ENCODE measurements around the gene HEATR3. TPM values are rescaled to one million over a fixed set of nuclear protein-coding genes. Genes with fewer than 3 reads are reported as not detected.

Gene HEATR3
- total and polyA plus RNA-seq, 2 donors (not counting 1 experiment from before 2014, with no cell fraction given) = 18.0 to 21.0 TPM

DNA sequence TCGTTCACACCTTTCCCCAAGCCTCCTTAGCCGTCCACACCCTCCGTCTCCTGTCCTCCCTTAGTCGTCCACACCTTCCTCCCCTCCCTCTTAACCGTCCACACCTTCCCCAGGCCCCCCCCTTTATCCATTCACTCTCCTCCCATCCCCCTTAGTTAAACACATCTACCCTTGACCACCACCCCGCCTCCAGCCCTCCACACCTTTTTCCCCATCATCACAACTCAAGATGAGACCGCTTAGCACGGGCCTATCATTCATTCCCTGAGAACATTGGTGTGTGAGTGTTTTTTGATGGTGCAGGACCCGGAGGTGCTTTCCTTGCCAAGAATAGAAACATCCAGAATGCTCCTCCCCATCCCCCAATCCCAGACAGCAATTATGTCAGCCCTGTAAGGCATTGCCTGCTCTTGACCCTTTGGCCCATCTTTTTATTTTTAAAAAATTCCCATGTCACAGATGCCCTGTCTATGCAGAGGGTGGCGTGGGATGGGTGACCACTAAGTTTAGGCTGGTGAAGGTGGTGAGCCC is 88.7 kb downstream of the HEATR3 start:
- Mint-ChIP-seq H3K4me1 (peaks cover 44% of the 10 kb centered on the region), H3K27ac (peak overlapping the region; percentile 81), H3K9me3 (ENCODE audit: insufficient read depth) (no peaks in the 10 kb centered on the region), H3K27me3 (no peaks in the 10 kb centered on the region), H3K4me3 (peak overlapping the region; percentile 72)
- DNase-seq = no peak
- ChIA-PET CTCF (interaction anchor here (1.2 to 1.8 kb wide), 3 partner anchors 56 to 175 kb away, joined by 3 to 14 read pairs (median 5); no protein-coding TSS in a partner anchor), POLR2A (no interaction called here)
- peak overlapping the region; percentile 42 to 82 (median 63) for H3K4me3 ChIP-seq (ENCODE audit: control extremely low read depth in 1 of 5, extremely low read depth in 1 of 5, insufficient read depth in 1 of 5, low read depth in 2 of 5, low read length in 4 of 5)
- H3K27ac ChIP-seq (ENCODE audit: low read length in 2 of 2) = peak overlapping the region in 1 of 2 donors; percentile 72
- H2AFZ ChIP-seq (ENCODE audit: insufficient read depth, low read depth, low read length, poor library complexity, severe bottlenecking) = peak overlapping the region; percentile 79
- H3K36me3 ChIP-seq (replicated peaks in 1 of 2; ENCODE audit: control extremely low read depth in 1 of 2, control insufficient read depth in 1 of 2, extremely low read depth in 1 of 2, insufficient read depth in 2 of 2, low read length in 1 of 2) = no peaks in the 10 kb centered on the region
- peaks cover 23 to 28% of the 10 kb centered on the region in 2 donors for H3K4me1 ChIP-seq (ENCODE audit: control insufficient read depth in 2 of 2, insufficient read depth in 2 of 2, low read length in 2 of 2)
- peak overlapping the region; percentile 100 for H3K4me2 ChIP-seq (replicated peaks; ENCODE audit: low read depth, low read length, poor library complexity, severe bottlenecking)
- H3K79me2 ChIP-seq (ENCODE audit: control insufficient read depth, insufficient read depth, low read length) = peaks cover 58% of the 10 kb centered on the region
- intact Hi-C loops (cut with micrococcal nuclease) = loop anchor here (5.0 kb wide), 3 partner anchors 113 to 393 kb away; partner anchors contain the start of genes ADCY7 and NKD1
- H3K9ac ChIP-seq (ENCODE audit: low read length) = peak overlapping the region; percentile 86
- TF ChIP-seq EZH2 (IDR thresholded peaks at IDR 0.05; ENCODE audit: borderline replicate concordance, insufficient read depth, low read depth, low read length, poor library complexity, severe bottlenecking) = no peak
- TF ChIP-seq, protein P1, sequence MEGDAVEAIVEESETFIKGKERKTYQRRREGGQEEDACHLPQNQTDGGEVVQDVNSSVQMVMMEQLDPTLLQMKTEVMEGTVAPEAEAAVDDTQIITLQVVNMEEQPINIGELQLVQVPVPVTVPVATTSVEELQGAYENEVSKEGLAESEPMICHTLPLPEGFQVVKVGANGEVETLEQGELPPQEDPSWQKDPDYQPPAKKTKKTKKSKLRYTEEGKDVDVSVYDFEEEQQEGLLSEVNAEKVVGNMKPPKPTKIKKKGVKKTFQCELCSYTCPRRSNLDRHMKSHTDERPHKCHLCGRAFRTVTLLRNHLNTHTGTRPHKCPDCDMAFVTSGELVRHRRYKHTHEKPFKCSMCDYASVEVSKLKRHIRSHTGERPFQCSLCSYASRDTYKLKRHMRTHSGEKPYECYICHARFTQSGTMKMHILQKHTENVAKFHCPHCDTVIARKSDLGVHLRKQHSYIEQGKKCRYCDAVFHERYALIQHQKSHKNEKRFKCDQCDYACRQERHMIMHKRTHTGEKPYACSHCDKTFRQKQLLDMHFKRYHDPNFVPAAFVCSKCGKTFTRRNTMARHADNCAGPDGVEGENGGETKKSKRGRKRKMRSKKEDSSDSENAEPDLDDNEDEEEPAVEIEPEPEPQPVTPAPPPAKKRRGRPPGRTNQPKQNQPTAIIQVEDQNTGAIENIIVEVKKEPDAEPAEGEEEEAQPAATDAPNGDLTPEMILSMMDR (IDR thresholded peaks at IDR 0.05) = no peak
- H3K9me3 ChIP-seq (ENCODE audit: control extremely low read depth in 1 of 3, control insufficient read depth in 2 of 3, insufficient read depth in 1 of 3, low read length in 2 of 3) = no peaks in the 10 kb centered on the region
- 47% methylated on average over 5 of the region's 10 CpGs for WGBS (ENCODE audit: insufficient coverage)
- no peaks in the 10 kb centered on the region for H3K27me3 ChIP-seq (replicated peaks in 1 of 4; ENCODE audit: control extremely low read depth in 1 of 4, control insufficient read depth in 3 of 4, insufficient read depth in 4 of 4, low read length in 3 of 4)
- peaks cover 34% of the 10 kb centered on the region for H4K20me1 ChIP-seq (ENCODE audit: control insufficient read depth, insufficient read depth, low read length, poor library complexity, severe bottlenecking)
- no peak for ATAC-seq (ENCODE audit: low read depth)

- DNase-seq = no peak
- Histone ChIP-seq H3K36me3 (replicated peaks in 1 of 2; ENCODE audit: control extremely low read depth in 1 of 2, control insufficient read depth in 1 of 2, extremely low read depth in 1 of 2, insufficient read depth in 2 of 2, low read length in 1 of 2) (peaks cover 0 to 5% of the 10 kb centered on the region in 2 experiments), H2AFZ (ENCODE audit: insufficient read depth, low read depth, low read length, poor library complexity, severe bottlenecking) (no peak overlapping the region), H3K79me2 (ENCODE audit: control insufficient read depth, insufficient read depth, low read length) (peaks cover 70% of the 10 kb centered on the region), H3K27ac (ENCODE audit: low read length in 2 of 2) (peak overlapping the region in 1 of 2 donors; percentile 3), H3K4me3 (ENCODE audit: control extremely low read depth in 1 of 5, extremely low read depth in 1 of 5, insufficient read depth in 1 of 5, low read depth in 2 of 5, low read length in 4 of 5) (peak overlapping the region in 1 of 5 experiments; percentile 82), H3K4me1 (ENCODE audit: control insufficient read depth in 2 of 2, insufficient read depth in 2 of 2, low read length in 2 of 2) (peaks cover 23 to 28% of the 10 kb centered on the region in 2 donors), H3K4me2 (replicated peaks; ENCODE audit: low read depth, low read length, poor library complexity, severe bottlenecking) (peak overlapping the region; percentile 100), H4K20me1 (ENCODE audit: control insufficient read depth, insufficient read depth, low read length, poor library complexity, severe bottlenecking) (peaks cover 34% of the 10 kb centered on the region), H3K27me3 (replicated peaks in 1 of 4; ENCODE audit: control extremely low read depth in 1 of 4, control insufficient read depth in 3 of 4, insufficient read depth in 4 of 4, low read length in 3 of 4) (no peaks in the 10 kb centered on the region), H3K9me3 (ENCODE audit: control extremely low read depth in 1 of 3, control insufficient read depth in 2 of 3, insufficient read depth in 1 of 3, low read length in 2 of 3) (no peaks in the 10 kb centered on the region), H3K9ac (ENCODE audit: low read length) (peak overlapping the region; percentile 86)
- intact Hi-C loops (cut with micrococcal nuclease) = loop anchor here (5.0 kb wide), 1 partner anchor 526 kb away; the partner anchor contains the start of gene SNX20
- no CpG with 5 or more reads among the region's 1 CpG for WGBS (ENCODE audit: insufficient coverage)
- no peaks in the 10 kb centered on the region for H3K27me3 Mint-ChIP-seq
- POLR2A ChIA-PET = interaction anchor here (0.6 kb wide), 1 partner anchor 55 kb away, joined by 3 read pairs; no protein-coding TSS in a partner anchor
- CTCF ChIA-PET = interaction anchor here (1.2 to 1.8 kb wide), 3 partner anchors 55 to 174 kb away, joined by 4 to 14 read pairs (median 5); no protein-coding TSS in a partner anchor
- no peak for TF ChIP-seq EZH2 (IDR thresholded peaks at IDR 0.05; ENCODE audit: borderline replicate concordance, insufficient read depth, low read depth, low read length, poor library complexity, severe bottlenecking)
- no peak for ATAC-seq (ENCODE audit: low read depth)
- no peaks in the 10 kb centered on the region for H3K9me3 Mint-ChIP-seq (ENCODE audit: insufficient read depth)
- H3K4me1 Mint-ChIP-seq = peaks cover 54% of the 10 kb centered on the region
- H3K27ac Mint-ChIP-seq = no peak overlapping the region
- peak overlapping the region; percentile 72 for H3K4me3 Mint-ChIP-seq
Measured at GRCh38 chr16:50155925-50156324, 90.2 kb downstream of the HEATR3 start.

Small RNAs within 50 kb of the gene (small RNA-seq; reads per million reads assigned to genes)
- gene RF00017 (ENCODE audit: insufficient read length, low read depth, low replicate concordance) (not detected), gene RF00156 (ENCODE audit: insufficient read length, low read depth, low replicate concordance) (not detected), gene RNY4P3 (ENCODE audit: insufficient read length, low read depth, low replicate concordance) (not detected), gene RPL10P14 (ENCODE audit: insufficient read length, low read depth, low replicate concordance) (not detected)

Other genes starting within 250 kb of the HEATR3 start
- gene ZNF423, start 209.9 kb upstream of the HEATR3 start, total RNA-seq = not detected in 2 replicates
- gene ZNF423, start 209.9 kb upstream of the HEATR3 start, polyA plus RNA-seq = not detected in 2 replicates
- gene CNEP1R1, start 40.7 kb upstream of the HEATR3 start, total RNA-seq = 32.9 and 36.9 TPM in 2 replicates
- gene CNEP1R1, start 40.7 kb upstream of the HEATR3 start, polyA plus RNA-seq = 16.6 and 18.6 TPM in 2 replicates
- gene TENT4B, start 87.3 kb downstream of the HEATR3 start, total RNA-seq = 17.1 and 18.6 TPM in 2 replicates
- gene TENT4B, start 87.3 kb downstream of the HEATR3 start, polyA plus RNA-seq = 6.1 and 9.7 TPM in 2 replicates
- 205 and 207 TPM in 2 replicates for gene ADCY7, start 200.6 kb downstream of the HEATR3 start, total RNA-seq
- gene ADCY7, start 200.6 kb downstream of the HEATR3 start, polyA plus RNA-seq = 78.4 and 108 TPM in 2 replicates